ENCODE data around the gene HIPK4. TPM values are rescaled to one million over a fixed set of nuclear protein-coding genes. Genes with fewer than 3 reads are reported as not detected.

Gene HIPK4
- total and polyA plus RNA-seq, 9 of the 15 experiments (the other 6 are each of a cell fraction or from before 2014, with no cell fraction given), result 0.06 to 0.09 TPM; not detected in 7

- TF ChIP-seq NBN (IDR thresholded peaks at IDR 0.05; ENCODE audit: low read depth) (no peak), TRIM28 (IDR thresholded peaks at IDR 0.05) (no peak), FOXP4 (CRISPR knock-in tag; IDR thresholded peaks at IDR 0.05; ENCODE audit: borderline replicate concordance) (0 out of 2 replicates have a peak, but pooled peaks have one; percentile 60), STAT5A (IDR thresholded peaks at IDR 0.05; ENCODE audit: borderline replicate concordance, low read length) (no peak), PHF8 (IDR thresholded peaks at IDR 0.05; ENCODE audit: borderline replicate concordance, low read length) (peak; percentile 67; the same call in 1 of the 2 replicates), CTCFL (IDR thresholded peaks at IDR 0.05; ENCODE audit: borderline replicate concordance, insufficient read depth, low read depth, low read length, poor library complexity, severe bottlenecking) (peak; percentile 94), ETV1 (tag; conservative IDR thresholded peaks at IDR 0.05; ENCODE audit: low read depth) (peak; percentile 64), TGIF2 (CRISPR knock-in tag; IDR thresholded peaks at IDR 0.05) (no peak), HDAC8 (tag; IDR thresholded peaks at IDR 0.05) (no peak), DACH1 (IDR thresholded peaks at IDR 0.05; ENCODE audit: partially characterized antibody) (no peak), HNRNPLL (IDR thresholded peaks at IDR 0.05; ENCODE audit: low read depth, low read length, poor library complexity, severe bottlenecking) (peak; percentile 76), ATF2 (CRISPR knock-in tag; IDR thresholded peaks at IDR 0.05) (no peak), PCBP2 (IDR thresholded peaks at IDR 0.05; ENCODE audit: low read depth, low read length, poor library complexity, severe bottlenecking) (no peak), MAX (CRISPR knock-in tag; IDR thresholded peaks at IDR 0.05) (peak; percentile 83), ZNF253 (CRISPR knock-in tag; conservative IDR thresholded peaks at IDR 0.05) (no peak), ZNF766 (CRISPR knock-in tag; conservative IDR thresholded peaks at IDR 0.05) (no peak), THRB (CRISPR knock-in tag; conservative IDR thresholded peaks at IDR 0.05) (peak; percentile 66; the same call in 1 of the 2 replicates), ZNF354B (CRISPR knock-in tag; IDR thresholded peaks at IDR 0.05) (no peak), ZNF551 (CRISPR knock-in tag; IDR thresholded peaks at IDR 0.05) (no peak), SMARCB1 (IDR thresholded peaks at IDR 0.05; ENCODE audit: insufficient read length, low read depth) (no peak)
Measured at GRCh38 chr19:40425450-40426287, 35.7 kb upstream of the HIPK4 start, which contains the start of gene SERTAD1 (continued).

Data from K562 (cell line).